Choroid plexus epithelial cell (primary cell): ENCODE measurements around the gene PAK2.
A peak's percentile ranks its signal among the peaks of the same experiment; 100 is the strongest.

ENCODE experiments used
- DNase-seq: peaks from one replicate; pipeline ENCODE4 v3.0.0-alpha.2; 2010; ENCODE audit warnings: low read depth
- H3K4me3 ChIP-seq: 2 replicates; pipeline ENCODE4 v1.5.1; 2011; ENCODE audit warnings: low read depth, mild to moderate bottlenecking, control low read depth, low read length, moderate library complexity
- TF ChIP-seq, protein P1 (sequence below): conservative IDR thresholded peaks from 2 replicates; pipeline ENCODE4 v1.5.1; 2011; ENCODE audit warnings: low read depth, mild to moderate bottlenecking, control low read depth, inconsistent platforms, low read length, moderate library complexity

Gene PAK2

DNA sequence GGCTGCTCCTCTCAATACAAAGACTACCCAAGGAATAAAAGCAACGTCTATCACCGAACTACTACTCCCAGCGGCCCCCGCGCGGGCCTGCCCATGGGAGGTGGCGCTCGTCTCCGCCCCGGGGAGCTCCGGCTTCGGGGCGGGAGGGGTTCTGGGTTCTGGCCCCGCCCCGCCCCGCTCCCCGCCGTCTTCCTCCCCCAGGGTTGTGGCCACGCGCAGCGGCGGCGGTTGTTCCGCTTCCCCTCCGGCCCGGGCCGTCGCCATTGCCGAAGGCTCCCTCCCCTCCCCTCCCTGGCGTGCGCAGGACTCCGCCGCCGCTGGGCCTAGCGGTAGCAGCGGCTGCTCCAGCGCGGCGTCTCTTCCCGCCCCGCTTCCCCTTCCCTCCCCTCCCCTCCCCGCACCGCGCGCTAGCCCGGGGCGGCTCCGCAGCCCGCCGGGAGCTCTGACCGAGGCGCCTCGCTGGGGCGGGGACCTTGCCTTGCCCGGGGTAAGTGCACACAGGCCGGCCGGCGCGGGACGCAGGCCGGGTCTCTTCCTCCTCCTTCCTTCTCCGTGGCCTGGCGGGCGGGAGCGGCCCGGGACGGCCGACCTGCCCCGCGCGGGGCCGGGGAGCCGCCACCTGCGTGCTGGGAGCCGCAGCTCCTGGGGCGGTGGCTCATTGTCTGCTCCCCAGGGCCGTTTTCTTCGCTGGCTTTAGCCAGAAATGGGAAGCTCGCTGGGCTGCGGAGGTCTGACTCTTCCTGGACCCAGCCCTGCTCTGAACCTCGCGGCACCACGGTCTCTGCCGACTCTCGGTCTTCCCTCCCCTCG, at the start of gene PAK2:
Gene PAK2, plus strand, starts transcription at position 187 of the 810 bp plus-strand sequence. CDS start 42,790 bp downstream, outside the sequence.
- TF ChIP-seq, protein P1, sequence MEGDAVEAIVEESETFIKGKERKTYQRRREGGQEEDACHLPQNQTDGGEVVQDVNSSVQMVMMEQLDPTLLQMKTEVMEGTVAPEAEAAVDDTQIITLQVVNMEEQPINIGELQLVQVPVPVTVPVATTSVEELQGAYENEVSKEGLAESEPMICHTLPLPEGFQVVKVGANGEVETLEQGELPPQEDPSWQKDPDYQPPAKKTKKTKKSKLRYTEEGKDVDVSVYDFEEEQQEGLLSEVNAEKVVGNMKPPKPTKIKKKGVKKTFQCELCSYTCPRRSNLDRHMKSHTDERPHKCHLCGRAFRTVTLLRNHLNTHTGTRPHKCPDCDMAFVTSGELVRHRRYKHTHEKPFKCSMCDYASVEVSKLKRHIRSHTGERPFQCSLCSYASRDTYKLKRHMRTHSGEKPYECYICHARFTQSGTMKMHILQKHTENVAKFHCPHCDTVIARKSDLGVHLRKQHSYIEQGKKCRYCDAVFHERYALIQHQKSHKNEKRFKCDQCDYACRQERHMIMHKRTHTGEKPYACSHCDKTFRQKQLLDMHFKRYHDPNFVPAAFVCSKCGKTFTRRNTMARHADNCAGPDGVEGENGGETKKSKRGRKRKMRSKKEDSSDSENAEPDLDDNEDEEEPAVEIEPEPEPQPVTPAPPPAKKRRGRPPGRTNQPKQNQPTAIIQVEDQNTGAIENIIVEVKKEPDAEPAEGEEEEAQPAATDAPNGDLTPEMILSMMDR: peak; percentile 1
- H3K4me3 ChIP-seq: peak within 1 kb of the TSS; percentile 70

DNA sequence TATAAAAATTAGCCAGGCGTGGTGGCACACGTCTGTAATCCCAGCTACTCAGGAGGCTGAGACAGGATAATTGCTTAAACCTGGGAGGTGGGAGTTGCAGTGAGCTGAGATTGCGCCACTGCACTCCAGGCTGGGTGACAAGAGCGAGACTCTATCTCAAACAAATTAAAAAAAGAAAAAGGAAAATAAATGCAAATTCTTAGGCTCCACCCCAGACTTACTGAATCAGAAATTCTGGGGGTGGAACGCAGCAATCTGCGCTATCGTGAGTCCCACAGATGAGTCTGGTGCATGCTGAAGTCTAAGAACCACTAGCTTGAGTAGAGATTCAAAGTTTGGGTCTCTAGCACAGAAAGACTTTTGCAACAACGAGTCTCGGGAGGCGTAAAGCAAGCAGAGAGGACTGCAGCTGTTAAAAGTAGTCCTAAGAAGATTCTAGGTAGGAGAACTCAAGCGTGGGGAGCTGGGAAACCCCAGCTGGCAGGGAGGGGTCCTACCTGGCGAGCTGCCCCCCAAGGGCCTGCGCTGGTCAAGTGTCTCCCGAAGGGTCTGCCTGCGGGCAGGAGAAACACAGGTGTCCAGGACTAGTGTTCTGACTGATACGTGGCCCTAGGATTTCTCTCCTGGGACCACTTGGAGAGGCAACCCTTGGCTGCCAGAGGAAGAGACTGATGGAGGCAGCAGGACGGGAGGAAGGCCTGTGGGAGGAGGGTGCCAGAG, 49.6 kb upstream of the PAK2 start:
- TF ChIP-seq, protein P1: no peak
- DNase-seq: no peak
- H3K4me3 ChIP-seq: no peak overlapping the region

More for the DNA sequence above, at the start of gene PAK2:
- DNase-seq: peak; percentile 89

DNA sequence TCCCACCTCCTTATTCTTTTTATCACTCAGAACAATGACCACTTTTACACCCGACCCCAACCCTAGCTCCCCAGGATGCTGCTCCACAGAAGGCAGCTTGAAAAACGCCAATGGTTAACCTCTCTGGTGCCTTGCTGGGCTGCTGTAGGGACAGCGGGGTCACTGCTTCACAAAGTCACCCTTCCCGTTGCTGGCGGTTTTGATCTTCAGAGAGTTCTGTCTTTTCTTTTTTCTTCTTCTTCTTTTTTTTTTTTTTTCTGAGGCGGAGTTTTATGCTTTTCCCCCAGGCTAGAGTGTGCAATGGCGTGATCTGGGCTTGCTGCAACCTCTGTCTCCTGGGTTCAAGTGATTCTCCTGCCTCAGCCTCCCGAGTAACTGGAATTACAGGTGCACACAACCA, 48.3 kb upstream of the PAK2 start:
- TF ChIP-seq, protein P1: no peak
- DNase-seq: no peak
- no peak overlapping the region for H3K4me3 ChIP-seq

DNA sequence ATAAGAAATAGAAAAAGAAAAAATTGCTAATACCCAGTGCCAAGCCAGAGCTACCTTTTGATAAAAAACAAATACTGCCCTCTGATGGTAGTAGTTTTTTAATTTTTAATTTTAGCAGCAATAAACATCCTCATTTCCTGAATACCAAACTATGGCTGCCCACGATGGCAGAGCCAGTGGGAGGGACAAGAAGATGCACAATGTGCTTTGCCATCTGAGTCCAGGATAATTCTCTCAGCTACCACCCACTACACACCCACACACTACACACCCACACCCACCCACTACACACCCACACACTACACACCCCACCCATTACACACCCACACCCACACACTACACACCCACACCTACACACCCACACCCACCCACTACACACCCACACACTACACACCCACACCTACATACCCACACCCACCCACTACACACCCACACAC, 45.4 kb upstream of the PAK2 start:
- DNase-seq: peak; percentile 40
- TF ChIP-seq, protein P1: peak; percentile 21
- H3K4me3 ChIP-seq: no peak overlapping the region

DNA sequence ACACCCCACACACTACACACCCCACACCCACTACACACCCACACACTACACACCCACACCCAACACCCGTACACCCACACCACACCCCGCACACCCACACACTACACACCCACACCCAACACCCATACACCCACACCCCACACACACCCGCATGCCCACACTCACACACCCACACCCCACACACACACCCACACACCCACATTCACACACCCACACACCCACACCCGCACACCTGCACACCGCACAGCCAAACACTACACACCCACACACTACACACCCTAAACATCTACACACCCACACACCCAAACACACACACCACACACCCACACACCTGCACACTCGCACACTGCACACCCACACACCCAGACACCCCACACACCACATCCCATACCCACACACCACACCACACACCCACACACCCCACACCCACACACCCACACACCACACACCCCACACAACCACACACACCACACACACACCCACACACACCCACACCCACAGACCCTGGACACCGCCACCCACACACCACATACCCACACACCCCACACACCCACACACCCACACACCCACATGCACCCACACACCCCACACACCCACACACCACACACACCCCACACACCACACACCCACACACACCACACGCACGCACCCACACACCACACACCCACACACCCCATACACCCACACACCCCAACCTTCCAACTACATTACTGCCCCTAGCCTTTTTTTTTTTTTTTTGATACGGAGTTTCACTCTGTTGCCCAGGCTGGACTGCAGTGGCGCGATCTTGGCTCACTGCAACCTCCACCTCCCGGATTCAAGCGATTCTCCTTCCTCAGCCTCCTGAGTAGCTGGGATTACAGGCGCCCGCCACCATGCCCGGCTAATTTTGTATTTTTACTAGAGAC, 44.5 kb upstream of the PAK2 start:
- DNase-seq: no peak
- TF ChIP-seq, protein P1: no peak

DNA sequence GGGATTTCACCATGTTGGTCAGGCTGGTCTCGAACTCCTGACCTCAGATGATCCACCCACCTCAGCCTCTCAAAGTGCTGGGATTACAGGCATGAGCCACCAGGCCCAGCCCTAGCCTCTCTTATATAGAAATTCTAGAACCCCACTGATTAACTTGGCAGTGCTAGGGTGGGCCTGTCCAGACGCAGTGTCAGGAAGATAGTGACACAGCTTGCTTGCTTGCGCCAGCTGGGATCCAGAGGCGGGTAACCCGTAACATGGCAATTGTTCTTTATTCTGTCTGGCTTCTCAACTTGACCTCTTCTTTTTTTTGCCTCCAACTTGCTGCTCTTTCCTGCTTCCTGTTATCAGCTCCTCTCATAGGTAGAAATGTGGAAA, 43.8 kb upstream of the PAK2 start:
- TF ChIP-seq, protein P1: no peak
- no peak for DNase-seq
- no peak overlapping the region for H3K4me3 ChIP-seq

More for the DNA sequence above, 44.5 kb upstream of the PAK2 start:
- H3K4me3 ChIP-seq: no peak overlapping the region
